HL-60 (cell line): ENCODE data around the gene CIRBP.

Source experiments
- DNase-seq, 2 experiments: peaks; one replicate each; pipeline ENCODE4 v3.0.0-alpha.2; 2010 to 2020; ENCODE audit warnings: low read depth in 1 of 2, low spot score in 1 of 2
- H3K27ac ChIP-seq: fragments of 250-450 bp; sonication (Bioruptor Pico); replicated peaks from 2 replicates; pipeline ENCODE4 v1.5.1; 2020; ENCODE audit warnings: mild to moderate bottlenecking, moderate library complexity
- H3K27me3 ChIP-seq: fragments of 250-450 bp; sonication (Bioruptor Pico); 2 replicates; pipeline ENCODE4 v1.5.1; 2021; ENCODE audit warnings: mild to moderate bottlenecking, moderate library complexity; ENCODE audit not compliant: insufficient read depth, poor library complexity, severe bottlenecking
- H3K4me3 ChIP-seq: replicated peaks from 2 replicates; pipeline ENCODE4 v1.5.1; 2011; ENCODE audit warnings: mild to moderate bottlenecking, control low read depth, low read length; ENCODE audit not compliant: insufficient read depth
- GABPA ChIP-seq: IDR thresholded peaks from 2 replicates; pipeline ENCODE4 v1.6.1; 2012; ENCODE audit warnings: low read depth
- POLR2AphosphoS5 ChIP-seq: IDR thresholded peaks from 2 replicates; pipeline ENCODE4 v1.6.1; 2012; ENCODE audit warnings: low read depth
- SPI1 ChIP-seq: IDR thresholded peaks from 2 replicates; pipeline ENCODE4 v1.6.1; 2012; ENCODE audit warnings: low read depth, mild to moderate bottlenecking, borderline replicate concordance
- TF ChIP-seq, protein P1 (sequence below): IDR thresholded peaks from 2 replicates; pipeline ENCODE4 v1.6.1; 2012; ENCODE audit warnings: low read depth; ENCODE audit not compliant: insufficient replicate concordance
- TF ChIP-seq, protein P2 (sequence below): IDR thresholded peaks from one replicate; pipeline ENCODE4 v1.5.1; 2011; ENCODE audit warnings: low read length, control low read depth, inconsistent platforms; ENCODE audit not compliant: insufficient read depth

Gene CIRBP

DNA sequence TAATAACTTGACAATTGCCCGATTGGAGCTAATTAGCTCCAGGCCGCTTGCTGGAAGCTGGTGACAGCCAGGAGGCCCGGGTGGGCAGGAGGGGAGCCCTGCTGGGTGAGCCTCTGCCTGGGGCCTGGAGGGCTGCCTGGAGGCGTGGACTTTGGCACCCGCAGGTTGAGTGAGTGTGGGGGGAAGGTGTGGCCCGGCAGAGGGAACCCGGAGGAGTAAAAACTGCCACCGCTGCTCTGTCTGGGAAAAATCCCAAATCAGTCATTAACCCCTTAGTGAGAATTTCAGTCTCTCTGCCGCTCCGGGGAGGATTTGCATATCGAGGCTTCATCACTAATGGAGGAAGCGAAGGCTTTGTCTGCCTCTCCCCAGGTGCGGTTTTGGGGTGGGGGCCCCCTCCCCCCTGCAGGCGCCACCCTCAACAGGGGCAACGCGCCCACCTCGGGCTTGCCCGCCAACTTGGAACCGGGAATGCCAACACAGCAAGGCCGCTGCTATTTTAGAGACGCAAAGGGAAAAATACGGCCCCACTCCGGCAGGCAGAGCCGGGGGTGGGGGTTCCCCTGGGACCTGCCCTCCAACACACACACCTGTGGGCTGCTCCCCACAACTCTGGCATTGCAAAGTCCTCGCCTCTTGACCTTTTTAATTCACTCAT lies 22.8 kb downstream of the CIRBP start:
- DNase-seq = no peak
- H3K27me3 ChIP-seq = peaks cover 97% of the 10 kb centered on the region
- TF ChIP-seq POLR2AphosphoS5 (no peak), SPI1 (no peak), GABPA (no peak)
- TF ChIP-seq, protein P1, sequence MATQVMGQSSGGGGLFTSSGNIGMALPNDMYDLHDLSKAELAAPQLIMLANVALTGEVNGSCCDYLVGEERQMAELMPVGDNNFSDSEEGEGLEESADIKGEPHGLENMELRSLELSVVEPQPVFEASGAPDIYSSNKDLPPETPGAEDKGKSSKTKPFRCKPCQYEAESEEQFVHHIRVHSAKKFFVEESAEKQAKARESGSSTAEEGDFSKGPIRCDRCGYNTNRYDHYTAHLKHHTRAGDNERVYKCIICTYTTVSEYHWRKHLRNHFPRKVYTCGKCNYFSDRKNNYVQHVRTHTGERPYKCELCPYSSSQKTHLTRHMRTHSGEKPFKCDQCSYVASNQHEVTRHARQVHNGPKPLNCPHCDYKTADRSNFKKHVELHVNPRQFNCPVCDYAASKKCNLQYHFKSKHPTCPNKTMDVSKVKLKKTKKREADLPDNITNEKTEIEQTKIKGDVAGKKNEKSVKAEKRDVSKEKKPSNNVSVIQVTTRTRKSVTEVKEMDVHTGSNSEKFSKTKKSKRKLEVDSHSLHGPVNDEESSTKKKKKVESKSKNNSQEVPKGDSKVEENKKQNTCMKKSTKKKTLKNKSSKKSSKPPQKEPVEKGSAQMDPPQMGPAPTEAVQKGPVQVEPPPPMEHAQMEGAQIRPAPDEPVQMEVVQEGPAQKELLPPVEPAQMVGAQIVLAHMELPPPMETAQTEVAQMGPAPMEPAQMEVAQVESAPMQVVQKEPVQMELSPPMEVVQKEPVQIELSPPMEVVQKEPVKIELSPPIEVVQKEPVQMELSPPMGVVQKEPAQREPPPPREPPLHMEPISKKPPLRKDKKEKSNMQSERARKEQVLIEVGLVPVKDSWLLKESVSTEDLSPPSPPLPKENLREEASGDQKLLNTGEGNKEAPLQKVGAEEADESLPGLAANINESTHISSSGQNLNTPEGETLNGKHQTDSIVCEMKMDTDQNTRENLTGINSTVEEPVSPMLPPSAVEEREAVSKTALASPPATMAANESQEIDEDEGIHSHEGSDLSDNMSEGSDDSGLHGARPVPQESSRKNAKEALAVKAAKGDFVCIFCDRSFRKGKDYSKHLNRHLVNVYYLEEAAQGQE = no peak
- TF ChIP-seq, protein P2, sequence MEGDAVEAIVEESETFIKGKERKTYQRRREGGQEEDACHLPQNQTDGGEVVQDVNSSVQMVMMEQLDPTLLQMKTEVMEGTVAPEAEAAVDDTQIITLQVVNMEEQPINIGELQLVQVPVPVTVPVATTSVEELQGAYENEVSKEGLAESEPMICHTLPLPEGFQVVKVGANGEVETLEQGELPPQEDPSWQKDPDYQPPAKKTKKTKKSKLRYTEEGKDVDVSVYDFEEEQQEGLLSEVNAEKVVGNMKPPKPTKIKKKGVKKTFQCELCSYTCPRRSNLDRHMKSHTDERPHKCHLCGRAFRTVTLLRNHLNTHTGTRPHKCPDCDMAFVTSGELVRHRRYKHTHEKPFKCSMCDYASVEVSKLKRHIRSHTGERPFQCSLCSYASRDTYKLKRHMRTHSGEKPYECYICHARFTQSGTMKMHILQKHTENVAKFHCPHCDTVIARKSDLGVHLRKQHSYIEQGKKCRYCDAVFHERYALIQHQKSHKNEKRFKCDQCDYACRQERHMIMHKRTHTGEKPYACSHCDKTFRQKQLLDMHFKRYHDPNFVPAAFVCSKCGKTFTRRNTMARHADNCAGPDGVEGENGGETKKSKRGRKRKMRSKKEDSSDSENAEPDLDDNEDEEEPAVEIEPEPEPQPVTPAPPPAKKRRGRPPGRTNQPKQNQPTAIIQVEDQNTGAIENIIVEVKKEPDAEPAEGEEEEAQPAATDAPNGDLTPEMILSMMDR = no peak
- no peak overlapping the region for H3K4me3 ChIP-seq
- no peak overlapping the region for H3K27ac ChIP-seq

DNA sequence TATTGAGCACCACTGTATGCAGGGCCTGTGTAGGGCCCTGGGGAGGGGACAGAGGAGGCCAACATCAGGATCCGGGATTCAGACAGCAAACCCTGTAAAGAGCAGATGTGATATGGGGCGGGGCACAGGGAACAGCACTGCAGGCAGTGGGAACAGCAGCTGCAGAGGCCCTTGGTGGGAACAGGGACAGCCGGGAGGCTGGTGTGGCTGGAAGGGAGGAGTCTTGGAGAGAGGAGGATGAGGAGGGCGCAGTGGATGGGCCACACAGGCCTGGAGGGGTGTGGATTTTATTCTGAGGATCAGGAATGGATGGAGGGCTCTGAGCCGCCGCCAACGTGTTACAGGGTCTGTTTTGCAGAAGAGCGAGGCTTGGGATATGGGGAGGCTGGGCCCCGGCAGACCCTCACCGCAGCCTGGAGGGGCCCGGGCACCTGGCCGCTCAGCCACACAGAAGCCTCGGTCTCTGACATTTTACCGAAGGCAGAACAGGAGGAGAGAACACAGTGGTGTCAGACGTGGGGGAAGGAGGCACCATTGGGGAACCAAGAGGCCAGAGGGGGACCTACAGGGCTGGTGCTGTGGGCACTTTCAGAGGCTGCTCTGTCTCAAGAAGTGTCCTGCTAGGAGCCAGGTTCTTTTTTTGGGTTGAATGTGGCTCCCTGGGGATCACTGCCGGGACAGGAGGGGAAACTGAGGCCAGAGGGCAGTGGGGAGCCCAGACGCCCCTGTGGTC lies 23.5 kb downstream of the CIRBP start:
- Histone ChIP-seq H3K27me3 (peaks cover 92% of the 10 kb centered on the region), H3K4me3 (no peak overlapping the region)

DNA sequence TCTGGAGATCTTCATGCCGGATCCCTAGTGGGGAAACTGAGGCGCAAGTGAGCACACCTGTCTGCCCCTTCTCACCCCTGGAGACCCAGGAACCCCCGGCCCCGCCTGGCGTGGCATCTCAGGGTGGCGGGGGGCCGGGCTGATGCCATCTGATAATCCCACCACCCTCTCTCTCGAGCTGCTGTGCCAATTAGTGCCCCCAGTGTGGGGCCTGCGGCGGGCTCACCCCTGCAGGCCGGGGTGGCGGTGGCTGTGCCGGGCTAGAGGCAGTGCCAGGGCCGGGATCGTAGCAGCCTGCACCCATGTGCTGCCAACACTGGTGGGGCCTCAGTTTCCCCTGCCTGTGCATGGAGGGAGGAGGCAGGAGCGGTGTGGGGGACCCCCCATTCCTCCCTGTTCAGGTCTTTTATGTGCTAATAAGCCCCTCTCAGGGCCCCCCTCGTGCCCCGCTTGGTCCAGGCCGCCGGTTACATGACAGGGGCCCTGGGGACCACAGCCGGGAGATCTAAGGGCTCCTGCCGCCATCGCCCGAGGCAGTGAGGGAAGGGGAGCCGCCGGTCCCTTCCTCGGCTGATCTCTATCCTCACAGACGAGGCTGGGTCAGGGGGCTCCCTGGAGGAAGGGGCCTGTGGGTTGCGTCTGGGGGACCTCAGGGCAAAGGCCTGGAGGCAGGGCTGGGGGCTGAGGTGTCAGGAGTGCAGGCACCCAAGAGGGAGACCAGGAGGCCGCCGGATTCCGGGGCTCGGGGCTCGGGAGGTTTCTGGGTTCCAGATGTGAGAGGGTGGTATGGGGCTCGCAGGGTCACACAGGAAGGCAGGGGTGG lies 24.9 kb downstream of the CIRBP start:
- Histone ChIP-seq H3K27me3 (peaks cover 78% of the 10 kb centered on the region), H3K4me3 (no peak overlapping the region), H3K27ac (no peak overlapping the region)
- TF ChIP-seq POLR2AphosphoS5 (no peak), SPI1 (no peak), GABPA (no peak)
- TF ChIP-seq, protein P2 = no peak
- TF ChIP-seq, protein P1 = no peak
- no peak for DNase-seq

More for the DNA sequence above, 23.5 kb downstream of the CIRBP start:
- TF ChIP-seq, protein P1 = no peak
- TF ChIP-seq, protein P2 = no peak
- TF ChIP-seq POLR2AphosphoS5 = no peak
- no peak for DNase-seq
- no peak overlapping the region for H3K27ac ChIP-seq
